Retinal pigment epithelial cell (primary cell): ENCODE results near the gene IL1R1.

ENCODE experiments used
- DNase-seq: peaks from one replicate; pipeline ENCODE4 v3.0.0-alpha.2; 2010; ENCODE audit warnings: low read depth
- H3K4me3 ChIP-seq: 2 replicates; pipeline ENCODE4 v1.5.1; 2011; ENCODE audit warnings: mild to moderate bottlenecking, low read length, control low read depth, moderate library complexity
- CTCF ChIP-seq: conservative IDR thresholded peaks from 2 replicates; pipeline ENCODE4 v1.5.1; 2011; ENCODE audit warnings: low read depth, low read length, control low read depth, inconsistent platforms

The IL1R1 gene

GRCh38 chr2:102185347-102185746, 42.8 kb downstream of the IL1R1 start:
- H3K4me3 ChIP-seq, result no peak overlapping the region
- no peak for DNase-seq
- peak; percentile 64 for TF ChIP-seq CTCF

- no peak for DNase-seq
- H3K4me3 ChIP-seq, result peak within 1 kb of the TSS; percentile 57
- TF ChIP-seq CTCF, result no peak
Observed at GRCh38 chr2:102186791-102187495, 44.4 kb downstream of the IL1R1 start, which contains the start of gene IL1RL2. IL1RL2 (plus strand) TSS chr2:102187023; CDS start chr2:102187868, 845 bp downstream.

DNA sequence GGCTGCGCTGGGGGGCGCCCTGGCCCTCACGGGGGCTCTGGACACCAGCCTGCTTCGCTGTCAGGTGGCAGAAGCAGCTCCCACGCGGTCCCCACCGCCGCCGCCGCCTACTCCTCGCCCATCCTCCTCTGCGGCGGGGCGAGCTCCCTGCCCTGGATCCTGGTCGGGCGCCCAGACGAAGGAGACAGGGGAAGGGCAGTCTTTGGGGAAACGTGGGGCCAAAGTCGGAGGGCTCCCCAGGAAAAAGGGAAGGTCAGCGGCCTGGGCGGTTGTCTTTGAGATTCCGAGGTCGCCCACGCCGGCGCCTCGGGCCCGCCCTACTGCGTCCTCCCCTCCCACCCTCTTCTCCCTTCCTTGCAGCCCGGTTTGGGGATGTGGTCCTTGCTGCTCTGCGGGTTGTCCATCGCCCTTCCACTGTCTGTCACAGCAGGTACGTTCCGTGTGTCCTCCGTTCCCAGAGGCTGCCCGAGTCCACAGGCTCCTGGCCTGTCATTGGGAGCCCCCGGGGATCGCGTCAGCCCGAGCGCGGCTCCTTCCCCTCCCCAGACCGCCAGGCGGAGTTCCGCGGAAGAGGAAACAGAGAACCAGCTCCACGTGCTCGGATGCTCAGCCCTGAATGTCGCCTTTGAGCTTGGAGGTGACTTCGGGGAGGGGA, 45.1 kb downstream of the IL1R1 start:
- no peak for DNase-seq
- TF ChIP-seq CTCF, result peak; percentile 49
- H3K4me3 ChIP-seq, result peak overlapping the region; percentile 57

GRCh38 chr2:102190430-102191107, 48.0 kb downstream of the IL1R1 start:
- no peak for TF ChIP-seq CTCF
- H3K4me3 ChIP-seq, result no peak overlapping the region
- DNase-seq, result no peak

GRCh38 chr2:102191501-102191900, 49.0 kb downstream of the IL1R1 start:
- no peak overlapping the region for H3K4me3 ChIP-seq
- DNase-seq, result no peak
- no peak for TF ChIP-seq CTCF

GRCh38 chr2:102193074-102193473, 50.5 kb downstream of the IL1R1 start:
- no peak for TF ChIP-seq CTCF
- no peak overlapping the region for H3K4me3 ChIP-seq
- no peak for DNase-seq
